Smooth muscle cell (in vitro differentiated cells): ENCODE data around the gene PROZ. TPM values are rescaled to one million over a fixed set of nuclear protein-coding genes. Genes with fewer than 3 reads are reported as not detected.

Experiments
- DNase-seq: peaks from one replicate; lab custom pipeline; 2025; ENCODE audit not compliant: unreplicated experiment; lab: John Stamatoyannopoulos, UW
- H2AFZ ChIP-seq: fragments of 200-600 bp; sonication (generic); 2 replicates; pipeline ENCODE4 v1.6.0; 2016; ENCODE audit warnings: antibody characterized with exemption, low read depth, mild to moderate bottlenecking
- H3F3A ChIP-seq: fragments of 200-600 bp; sonication (generic); 2 replicates; pipeline ENCODE4 v1.6.0; 2017; ENCODE audit warnings: antibody characterized with exemption, low read depth
- H3K27ac ChIP-seq: fragments of 200-600 bp; sonication (generic); 2 replicates; pipeline ENCODE4 v1.5.1; 2016; ENCODE audit warnings: low read depth, mild to moderate bottlenecking
- H3K27me3 ChIP-seq: fragments of 200-600 bp; sonication (generic); 2 replicates; pipeline ENCODE4 v1.6.1; 2016; ENCODE audit warnings: low read depth, mild to moderate bottlenecking
- H3K36me3 ChIP-seq: fragments of 200-600 bp; sonication (generic); 2 replicates; pipeline ENCODE4 v1.5.1; 2016; ENCODE audit warnings: low read depth
- H3K4me1 ChIP-seq: fragments of 200-600 bp; sonication (generic); 2 replicates; pipeline ENCODE4 v1.5.1; 2016; ENCODE audit warnings: low read depth
- H3K4me2 ChIP-seq: fragments of 200-600 bp; sonication (generic); 2 replicates; pipeline ENCODE4 v1.6.0; 2016; ENCODE audit warnings: mild to moderate bottlenecking
- H3K4me3 ChIP-seq: fragments of 200-600 bp; sonication (generic); 2 replicates; pipeline ENCODE4 v1.5.1; 2016; ENCODE audit warnings: mild to moderate bottlenecking
- H3K79me2 ChIP-seq: fragments of 200-600 bp; sonication (generic); 2 replicates; pipeline ENCODE4 v1.6.0; 2016; ENCODE audit warnings: low read depth, mild to moderate bottlenecking
- H3K9ac ChIP-seq: fragments of 200-600 bp; sonication (generic); 2 replicates; pipeline ENCODE4 v1.6.0; 2016; ENCODE audit warnings: low read depth
- H3K9me3 ChIP-seq: fragments of 200-600 bp; sonication (generic); replicated peaks from 2 replicates; pipeline ENCODE4 v1.5.1; 2016; ENCODE audit warnings: low read depth
- H4K20me1 ChIP-seq: fragments of 200-600 bp; sonication (generic); 2 replicates; pipeline ENCODE4 v1.6.0; 2016; ENCODE audit warnings: low read depth
- CTCF ChIP-seq: fragments of 200-600 bp; sonication (generic); IDR thresholded peaks from 2 replicates; pipeline ENCODE4 v1.5.1; 2017; ENCODE audit warnings: borderline replicate concordance, mild to moderate bottlenecking, antibody characterized with exemption; ENCODE audit not compliant: insufficient read depth, poor library complexity, severe bottlenecking
- WGBS: methylation state at CpG from one replicate; pipeline ENCODE4 v1.1.7; 2016; ENCODE audit warnings: low lambda C conversion rate; 5-methylcytosine and 5-hydroxymethylcytosine counted together
- polyA plus RNA-seq: library from polyadenylated mRNA; unstranded; fragments of >200 nt; fragmentation: Nextera tagmentation; extraction: Ambion mirVana; gene quantifications from 2 replicates; pipeline ENCODE4 v1.2.1, GENCODE V29; 2016
- total RNA-seq: library from RNA; depleted of rRNA; stranded (reverse); fragments of >200 nt; gene quantifications from 2 replicates; pipeline ENCODE4 v1.2.3, GENCODE V29; 2014

Gene PROZ
- total and polyA plus RNA-seq, 2 experiments from 2014 or later, result not detected

- H3K9ac ChIP-seq, result no peak overlapping the region
- WGBS, result 94% methylated on average over 10 of the region's 10 CpGs
- H3K4me1 ChIP-seq, result no peaks in the 10 kb centered on the region
- TF ChIP-seq CTCF, result no peak
- no peak for DNase-seq
- H3K4me2 ChIP-seq, result no peak overlapping the region
- no peak overlapping the region for H2AFZ ChIP-seq
- H3K27ac ChIP-seq, result no peak overlapping the region
- no peaks in the 10 kb centered on the region for H3F3A ChIP-seq
- no peaks in the 10 kb centered on the region for H4K20me1 ChIP-seq
- no peaks in the 10 kb centered on the region for H3K36me3 ChIP-seq
- H3K9me3 ChIP-seq, result no peaks in the 10 kb centered on the region
- no peaks in the 10 kb centered on the region for H3K27me3 ChIP-seq
- no peak overlapping the region for H3K4me3 ChIP-seq
- no peaks in the 10 kb centered on the region for H3K79me2 ChIP-seq
Observed at GRCh38 chr13:113116206-113116800, 42.1 kb upstream of the PROZ start.

- TF ChIP-seq CTCF, result no peak
- no peaks in the 10 kb centered on the region for H3K4me1 ChIP-seq
- H3K4me3 ChIP-seq, result no peak overlapping the region
- no peaks in the 10 kb centered on the region for H4K20me1 ChIP-seq
- no peaks in the 10 kb centered on the region for H3K9me3 ChIP-seq
- H3K36me3 ChIP-seq, result no peaks in the 10 kb centered on the region
- H3K27me3 ChIP-seq, result no peaks in the 10 kb centered on the region
- H3K9ac ChIP-seq, result no peak overlapping the region
- WGBS, result 86% methylated on average over 10 of the region's 10 CpGs
- no peak overlapping the region for H3K27ac ChIP-seq
- no peaks in the 10 kb centered on the region for H3K79me2 ChIP-seq
- no peak overlapping the region for H3K4me2 ChIP-seq
- no peak overlapping the region for H2AFZ ChIP-seq
- no peaks in the 10 kb centered on the region for H3F3A ChIP-seq
- DNase-seq, result no peak
Observed at GRCh38 chr13:113116871-113117271, 41.6 kb upstream of the PROZ start.

- 90% methylated on average over 23 of the region's 26 CpGs for WGBS
- H3K36me3 ChIP-seq, result no peaks in the 10 kb centered on the region
- DNase-seq, result no peak
- no peaks in the 10 kb centered on the region for H4K20me1 ChIP-seq
- no peak for TF ChIP-seq CTCF
- H3K79me2 ChIP-seq, result no peaks in the 10 kb centered on the region
- H3K4me2 ChIP-seq, result no peak overlapping the region
- H3K4me1 ChIP-seq, result peaks cover 2% of the 10 kb centered on the region
- H2AFZ ChIP-seq, result no peak overlapping the region
- no peak overlapping the region for H3K4me3 ChIP-seq
- H3K9me3 ChIP-seq, result no peaks in the 10 kb centered on the region
- H3K27me3 ChIP-seq, result no peaks in the 10 kb centered on the region
- H3K9ac ChIP-seq, result no peak overlapping the region
- no peak overlapping the region for H3K27ac ChIP-seq
- H3F3A ChIP-seq, result no peaks in the 10 kb centered on the region
Observed at GRCh38 chr13:113117335-113117872, 41.0 kb upstream of the PROZ start.

- no peak for TF ChIP-seq CTCF
- 88% methylated on average over 6 of the region's 9 CpGs for WGBS
Observed at GRCh38 chr13:113117911-113118260, 40.6 kb upstream of the PROZ start.

More at GRCh38 chr13:113117911-113118260, 40.6 kb upstream of the PROZ start:
- Histone ChIP-seq H3K4me3 (no peak overlapping the region), H2AFZ (no peak overlapping the region), H3K79me2 (no peaks in the 10 kb centered on the region), H3K9me3 (no peaks in the 10 kb centered on the region), H3K27ac (no peak overlapping the region), H3F3A (no peaks in the 10 kb centered on the region), H3K4me2 (no peak overlapping the region), H4K20me1 (no peaks in the 10 kb centered on the region), H3K9ac (no peak overlapping the region), H3K27me3 (no peaks in the 10 kb centered on the region), H3K36me3 (no peaks in the 10 kb centered on the region), H3K4me1 (peaks cover 7% of the 10 kb centered on the region)
- DNase-seq, result no peak
